GM21786 (cell line): Measurements from ENCODE around the gene PDK4.
"Not testable (repeated sequence)": the region's sequence is repeated elsewhere in the genome, so short reads cannot be mapped to it uniquely, and the experiment has no call there.

Experiments used
- ATAC-seq: cut with Tn5 transposase; IDR thresholded peaks from one replicate; pipeline ENCODE4 v1.9.1; 2021; ENCODE audit not compliant: unreplicated experiment

The PDK4 gene

GRCh38 chr7:95578299-95578855 lies 17.9 kb downstream of the PDK4 start:
- no peak for ATAC-seq

GRCh38 chr7:95577137-95577536 lies 19.2 kb downstream of the PDK4 start:
- ATAC-seq = no peak

GRCh38 chr7:95569720-95570119 lies 26.6 kb downstream of the PDK4 start:
- ATAC-seq = no peak

GRCh38 chr7:95560674-95561073 lies 35.6 kb downstream of the PDK4 start:
- ATAC-seq = no peak

- no peak for ATAC-seq
Observed at GRCh38 chr7:95558864-95559263, 37.5 kb downstream of the PDK4 start.

- no peak for ATAC-seq
Observed at GRCh38 chr7:95556777-95557176, 39.5 kb downstream of the PDK4 start.

GRCh38 chr7:95553939-95554338 lies 42.4 kb downstream of the PDK4 start:
- ATAC-seq = no peak

GRCh38 chr7:95552010-95552926 lies 44.0 kb downstream of the PDK4 start:
- not testable (repeated sequence) for ATAC-seq

GRCh38 chr7:95550546-95550945 lies 45.8 kb downstream of the PDK4 start:
- ATAC-seq = no peak

GRCh38 chr7:95549818-95550529 lies 46.3 kb downstream of the PDK4 start:
- ATAC-seq = no peak

GRCh38 chr7:95547361-95548348 lies 48.7 kb downstream of the PDK4 start:
- no peak for ATAC-seq

GRCh38 chr7:95546647-95547046 lies 49.7 kb downstream of the PDK4 start:
- no peak for ATAC-seq

- no peak for ATAC-seq
Observed at GRCh38 chr7:95545673-95546072, 50.6 kb downstream of the PDK4 start.

- peak; percentile 63 for ATAC-seq
Observed at GRCh38 chr7:95545007-95545615, 51.2 kb downstream of the PDK4 start.

GRCh38 chr7:95544171-95544570 lies 52.1 kb downstream of the PDK4 start:
- ATAC-seq = no peak

- no peak for ATAC-seq
Observed at GRCh38 chr7:95543312-95543711, 53.0 kb downstream of the PDK4 start.

- no peak for ATAC-seq
Observed at GRCh38 chr7:95540366-95540765, 56.0 kb downstream of the PDK4 start.

GRCh38 chr7:95539426-95539825 lies 56.9 kb downstream of the PDK4 start:
- ATAC-seq = no peak

- no peak for ATAC-seq
Observed at GRCh38 chr7:95537468-95537867, 58.8 kb downstream of the PDK4 start.

- no peak for ATAC-seq
Observed at GRCh38 chr7:95536656-95537311, 59.5 kb downstream of the PDK4 start.
